Stimulated activated CD4-positive, alpha-beta T cell treated with anti-CD3 and anti-CD28 coated beads, Interleukin-1b, Interleukin-23, amount 100 ng/mL, for 48 hours (primary cell): Measurements from ENCODE around the gene HMGCL.
A peak's percentile ranks its signal among the peaks of the same experiment; 100 is the strongest.
"Not testable (repeated sequence)": the region's sequence is repeated elsewhere in the genome, so short reads cannot be mapped to it uniquely, and the experiment has no call there.

ENCODE experiments used
- DNase-seq: peaks from one replicate; pipeline ENCODE4 v3.0.0-alpha.2; 2020

The HMGCL gene

DNA sequence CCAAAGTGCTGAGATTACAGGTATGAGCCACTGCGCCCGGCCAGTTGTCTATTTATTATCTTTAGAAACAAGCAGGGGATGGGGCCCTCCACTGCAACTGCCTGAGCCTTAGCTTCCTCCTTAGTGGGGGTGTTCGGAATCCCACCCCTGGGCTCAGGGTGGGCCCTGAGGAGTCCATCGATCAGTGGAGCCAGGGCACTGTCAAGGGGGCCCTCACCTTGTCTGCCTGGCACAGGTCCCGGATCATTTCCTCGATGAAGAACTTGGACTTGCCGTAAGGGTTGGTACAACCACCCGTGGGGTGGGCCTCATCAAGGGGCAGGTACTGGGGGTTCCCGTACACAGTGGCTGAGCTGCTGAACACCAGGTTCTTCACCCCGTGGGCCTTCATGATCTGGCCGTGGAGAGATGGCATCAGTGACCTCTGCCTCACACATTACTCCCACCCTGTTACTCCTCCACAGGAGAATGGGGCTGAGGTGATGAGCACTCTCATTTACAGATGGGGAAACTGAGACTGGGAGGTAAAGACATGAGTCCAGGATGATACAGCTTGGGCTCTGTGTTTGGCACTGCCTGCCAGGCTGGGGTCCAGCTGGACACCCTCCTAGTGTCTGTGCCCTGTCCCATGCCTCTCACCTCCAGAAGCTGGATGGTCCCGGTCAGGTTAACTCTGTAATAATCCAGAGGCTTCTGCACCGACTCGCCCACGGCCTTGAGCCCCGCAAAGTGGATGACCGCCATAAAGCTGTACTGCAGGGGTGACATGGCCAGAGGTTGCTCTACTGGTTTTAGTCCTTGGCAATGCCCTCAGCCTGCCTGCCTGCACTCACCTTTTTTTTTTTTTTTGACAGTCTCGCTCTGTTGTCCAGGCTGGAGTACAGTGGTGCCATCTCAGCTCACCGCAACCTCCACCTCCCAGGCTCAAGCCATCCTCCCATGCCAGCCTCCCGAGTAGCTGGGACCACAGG lies 27.5 kb downstream of the HMGCL start:
- no peak for DNase-seq

- DNase-seq: no peak
These were observed 28.6 kb downstream of the HMGCL start for GRCh38 chr1:23796466-23797271.

- no peak for DNase-seq
These were observed 29.4 kb downstream of the HMGCL start for GRCh38 chr1:23795676-23796465.

DNA sequence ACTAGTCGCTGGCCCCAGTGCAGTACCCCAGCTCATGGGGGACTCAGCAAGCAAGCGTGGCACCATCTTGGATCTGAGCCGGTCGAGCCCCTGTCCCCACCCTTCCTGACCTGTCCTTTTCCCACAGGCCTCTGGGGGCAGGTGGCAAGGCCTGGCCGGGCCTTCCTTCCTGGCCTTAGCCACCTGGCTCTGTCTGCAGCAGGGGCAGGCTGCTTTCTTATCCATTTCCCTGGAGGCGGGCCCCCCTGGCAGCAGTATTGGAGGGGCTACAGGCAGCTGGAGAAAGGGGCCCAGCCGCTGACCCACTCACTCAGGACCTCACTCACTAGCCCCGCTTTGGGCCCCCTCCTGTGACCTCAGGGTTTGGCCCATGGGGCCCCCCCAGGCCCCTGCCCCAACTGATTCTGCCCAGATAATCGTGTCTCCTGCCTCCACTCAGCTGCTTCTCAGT lies 30.5 kb downstream of the HMGCL start:
- not testable (repeated sequence) for DNase-seq

- no peak for DNase-seq
These were observed 31.1 kb downstream of the HMGCL start for GRCh38 chr1:23793861-23794731.

GRCh38 chr1:23793018-23793781 lies 32.0 kb downstream of the HMGCL start:
- peak; percentile 32 for DNase-seq

DNA sequence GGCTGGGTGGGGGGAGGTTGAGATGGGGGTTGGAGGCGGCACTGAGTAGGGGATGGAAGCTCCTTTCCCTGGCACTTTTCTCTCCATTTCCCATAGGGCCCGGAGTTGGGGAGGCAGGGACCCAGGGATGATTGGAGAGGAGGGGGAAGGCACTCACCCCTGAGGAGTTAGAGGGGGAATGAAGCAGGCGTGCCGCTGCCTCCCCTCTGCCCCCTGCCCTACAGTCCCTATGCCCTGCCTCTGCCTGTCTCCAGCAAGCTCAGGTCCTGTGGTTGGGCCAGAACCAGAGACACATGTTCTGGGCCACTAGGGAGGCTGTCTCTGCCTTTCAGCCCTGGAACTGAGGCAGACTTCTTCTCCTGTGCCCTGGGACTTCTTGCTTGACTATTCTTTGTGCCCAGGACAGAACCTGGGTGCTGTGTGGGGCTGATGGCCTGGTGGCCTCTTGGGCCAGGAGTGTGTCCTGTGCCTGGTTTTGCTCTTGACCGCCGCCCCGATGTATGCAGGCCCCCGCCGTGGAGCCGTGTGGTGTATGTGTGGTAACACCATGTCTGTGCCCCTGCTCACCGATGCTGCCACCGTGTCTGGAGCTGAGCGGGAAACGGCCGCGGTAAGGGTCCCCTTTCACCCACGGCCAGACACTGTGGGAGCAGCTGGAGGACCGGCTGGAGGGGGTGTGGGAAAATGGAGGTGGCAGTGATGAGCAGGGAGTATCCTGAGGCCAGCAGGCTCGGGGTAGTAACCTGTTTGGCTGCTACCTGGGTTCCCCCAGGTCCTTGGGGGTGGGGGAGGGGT lies 32.9 kb downstream of the HMGCL start:
- no peak for DNase-seq

DNA sequence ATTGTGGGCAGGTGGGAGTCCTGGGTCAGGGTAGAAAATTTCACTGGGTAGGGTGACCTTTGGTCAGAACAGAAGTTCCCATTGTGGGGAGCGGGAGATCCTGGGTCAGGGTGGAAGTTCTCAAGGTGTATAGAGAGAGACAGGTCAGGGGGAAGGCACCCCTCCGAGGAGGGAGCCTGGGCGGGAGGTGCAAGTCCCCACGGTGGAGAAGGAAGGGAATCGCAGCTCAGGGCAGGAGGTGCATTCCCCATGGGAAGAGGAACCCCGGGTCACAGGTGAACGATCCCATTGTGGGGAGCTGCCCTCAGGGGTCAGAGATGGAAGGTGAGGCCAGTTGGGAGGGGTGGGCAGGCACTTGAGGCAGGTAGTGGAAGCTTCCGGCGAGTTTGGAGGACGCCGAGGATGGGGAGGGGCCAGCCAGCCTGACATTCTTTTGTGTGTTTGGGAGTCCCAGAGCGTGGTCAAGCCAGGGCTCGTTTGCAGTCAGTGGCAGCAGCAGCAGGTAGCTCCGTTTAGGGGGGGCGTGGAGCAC lies 33.6 kb downstream of the HMGCL start:
- DNase-seq: no peak

DNA sequence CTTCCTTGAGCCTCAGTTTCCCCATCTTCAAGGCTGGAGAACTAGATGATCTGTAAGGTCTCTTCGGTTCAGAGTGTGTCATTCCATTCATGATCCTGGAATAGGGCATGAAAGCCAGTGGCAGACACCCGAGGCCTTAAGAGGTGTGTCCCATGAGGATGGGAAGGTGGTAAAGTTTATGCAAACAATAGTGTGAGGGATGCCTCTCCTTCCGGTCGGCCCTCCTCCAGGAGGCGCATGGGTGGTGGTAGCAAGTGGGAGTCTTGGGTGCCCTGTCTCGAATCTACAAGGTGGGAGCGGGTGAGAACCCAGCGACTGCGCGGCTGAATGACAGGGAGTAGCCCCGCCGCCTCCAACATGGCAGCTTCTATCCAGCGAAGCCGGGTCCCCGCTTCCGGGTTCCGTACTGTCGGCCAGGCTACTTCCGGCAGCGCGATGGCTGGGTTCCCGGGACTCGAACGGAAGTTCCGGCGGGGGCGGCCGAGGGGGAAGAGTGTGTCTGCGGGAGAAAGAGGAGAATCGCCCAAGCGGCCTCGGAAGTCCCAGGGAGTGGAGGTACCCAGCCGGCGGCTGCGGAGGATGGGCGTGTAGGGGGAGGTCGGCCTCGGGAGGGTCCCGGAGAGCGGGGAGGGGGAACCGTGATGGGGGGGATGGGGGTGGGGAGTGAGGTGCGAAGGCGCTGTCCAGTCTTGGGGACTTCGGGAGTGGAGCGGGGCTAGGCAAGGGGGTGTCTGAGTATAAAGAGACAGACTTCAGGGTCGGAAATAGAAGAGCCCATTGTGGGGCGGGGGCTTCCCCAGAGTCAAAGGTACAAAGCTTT lies 34.3 kb downstream of the HMGCL start, which contains the start of gene LYPLA2:
TSS of gene LYPLA2 (plus strand) at position 450 of the 820 bp plus-strand sequence. CDS start 1,538 bp downstream, outside the sequence.
- peak; percentile 89 for DNase-seq

GRCh38 chr1:23788695-23789094 lies 36.5 kb downstream of the HMGCL start:
- no peak for DNase-seq

DNA sequence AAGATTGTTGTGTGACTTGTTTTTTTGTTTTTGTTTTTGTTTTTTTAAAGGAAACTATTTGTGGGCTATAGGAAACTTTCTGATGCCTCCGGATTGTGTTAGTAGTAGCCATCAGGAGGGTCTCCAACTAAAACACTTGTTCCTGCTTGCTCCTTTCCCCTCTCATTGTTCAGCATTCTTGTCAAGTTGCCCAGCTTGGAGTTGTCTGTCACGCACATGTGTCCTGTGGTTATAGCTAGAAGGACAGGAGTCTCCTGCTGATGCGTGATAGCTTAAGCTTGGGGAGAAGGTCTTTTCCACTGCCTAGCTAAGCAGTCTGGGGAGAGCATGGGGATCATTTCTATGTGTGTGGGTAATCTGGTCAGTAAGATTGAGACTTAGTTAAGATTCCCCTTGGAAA lies 37.5 kb downstream of the HMGCL start:
- DNase-seq: no peak

DNA sequence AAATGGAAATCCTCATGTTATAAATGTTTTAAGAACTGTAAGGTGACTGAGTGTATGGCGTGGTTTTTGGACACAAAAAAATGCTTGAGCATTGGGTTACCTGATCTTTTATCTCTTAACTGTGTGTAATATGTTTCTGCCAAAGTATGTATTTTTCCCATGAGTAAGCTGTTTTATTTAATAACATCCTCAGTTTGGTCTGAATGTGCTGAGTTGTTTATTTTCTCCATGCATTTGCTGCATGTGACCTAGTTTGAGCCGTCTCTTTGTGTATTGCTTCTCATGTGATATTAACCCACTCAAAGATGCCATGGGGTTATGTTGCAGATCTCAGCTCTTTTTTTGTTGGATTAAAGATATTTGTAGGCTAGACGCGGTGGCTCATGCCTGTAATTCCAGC lies 40.4 kb downstream of the HMGCL start:
- no peak for DNase-seq

- DNase-seq: not testable (repeated sequence)
These were observed 42.1 kb downstream of the HMGCL start for GRCh38 chr1:23783141-23783540.

GRCh38 chr1:23779826-23780371 lies 45.3 kb downstream of the HMGCL start:
- DNase-seq: no peak

- DNase-seq: peak; percentile 85
These were observed 47.0 kb downstream of the HMGCL start, which contains the start of gene PITHD1 for GRCh38 chr1:23777979-23778814. PITHD1 (plus strand) TSS chr1:23778418; CDS start chr1:23778516, 98 bp downstream.

DNA sequence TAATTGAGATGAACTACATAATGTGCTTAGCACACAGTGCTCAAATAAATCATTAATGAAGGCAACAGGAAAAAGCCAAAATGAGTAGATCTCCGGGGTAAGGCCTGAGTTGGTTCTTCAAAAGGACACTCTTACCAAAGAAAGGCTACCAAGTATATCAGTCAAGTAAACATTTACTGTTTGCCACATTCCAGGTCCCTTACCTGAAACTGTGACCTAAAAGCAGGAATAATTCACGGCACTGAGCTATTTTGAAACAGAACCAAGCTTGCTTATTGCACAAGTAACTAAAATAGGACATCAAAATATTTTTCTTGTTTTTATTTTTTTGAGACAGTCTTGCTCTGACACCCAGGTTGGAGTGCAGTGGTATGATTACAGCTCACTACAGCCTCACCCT lies 49.0 kb downstream of the HMGCL start:
- no peak for DNase-seq

DNA sequence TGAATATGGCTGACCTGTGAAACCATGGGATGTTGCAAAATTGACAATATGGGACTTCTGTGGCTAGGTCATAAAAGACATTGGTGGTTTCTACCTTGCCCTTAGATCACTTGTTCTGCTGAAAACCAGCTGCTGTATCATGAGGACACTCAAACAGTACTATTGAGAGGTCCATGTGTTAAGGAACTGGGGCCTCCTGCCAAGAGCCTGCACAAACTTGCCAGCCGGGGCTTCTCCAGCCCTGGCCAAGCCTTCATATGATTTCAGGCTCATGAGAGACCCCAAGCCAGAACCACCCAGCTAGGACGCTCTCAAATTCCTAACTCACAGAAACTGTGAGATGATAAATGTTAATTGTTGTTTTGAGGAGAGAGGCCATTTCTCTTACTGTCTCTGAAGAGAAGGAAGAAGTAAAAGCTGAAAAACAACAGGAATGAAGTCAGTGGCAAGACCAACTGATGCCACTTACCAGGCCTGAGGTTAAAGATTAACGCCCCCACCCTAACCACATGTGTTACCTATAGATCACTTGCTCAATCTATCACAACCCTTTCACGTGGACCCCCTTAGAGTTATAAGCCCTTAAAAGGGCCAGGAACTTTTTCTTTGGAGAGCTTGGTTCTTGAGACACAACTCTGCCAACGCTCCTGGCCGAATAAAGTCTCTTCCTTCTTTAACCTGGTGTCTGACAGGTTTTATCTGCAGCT lies 50.9 kb downstream of the HMGCL start:
- no peak for DNase-seq
